ENCODE measurements around the gene VSTM5. TPM values are rescaled to one million over a fixed set of nuclear protein-coding genes. Genes with fewer than 3 reads are reported as not detected.
"Not testable (repeated sequence)": the region's sequence is repeated elsewhere in the genome, so short reads cannot be mapped to it uniquely, and the experiment has no call there.

Gene VSTM5
- total RNA-seq, 1 donor from 2014 or later = not detected

GRCh38 chr11:93875637-93876036 is 25.2 kb upstream of the VSTM5 start:
- no peak for TF ChIP-seq CTCF (IDR thresholded peaks at IDR 0.05; ENCODE audit: borderline replicate concordance)
- no peaks in the 10 kb centered on the region for H3K9me3 ChIP-seq (replicated peaks)
- no peak for DNase-seq
- intact Hi-C loops (cut with micrococcal nuclease) = no loop called here
- H3K4me3 ChIP-seq = no peak overlapping the region
- no peak overlapping the region for H3K27ac ChIP-seq (replicated peaks)
- H3K36me3 ChIP-seq = no peaks in the 10 kb centered on the region
- H3K27me3 ChIP-seq (ENCODE audit: low read depth) = no peaks in the 10 kb centered on the region
- no peaks in the 10 kb centered on the region for H3K4me1 ChIP-seq

GRCh38 chr11:93871526-93871925 is 21.1 kb upstream of the VSTM5 start:
- intact Hi-C loops (cut with micrococcal nuclease) = no loop called here
- Histone ChIP-seq H3K27ac (replicated peaks) (no peak overlapping the region), H3K36me3 (no peaks in the 10 kb centered on the region), H3K9me3 (replicated peaks) (no peaks in the 10 kb centered on the region), H3K4me1 (no peaks in the 10 kb centered on the region), H3K27me3 (ENCODE audit: low read depth) (peaks cover 8% of the 10 kb centered on the region), H3K4me3 (no peak overlapping the region)
- TF ChIP-seq CTCF (IDR thresholded peaks at IDR 0.05; ENCODE audit: borderline replicate concordance) = no peak
- no peak for DNase-seq

- Histone ChIP-seq H3K27ac (replicated peaks) (no peak overlapping the region), H3K27me3 (ENCODE audit: low read depth) (peaks cover 8% of the 10 kb centered on the region), H3K9me3 (replicated peaks) (no peaks in the 10 kb centered on the region), H3K4me3 (no peak overlapping the region), H3K4me1 (no peaks in the 10 kb centered on the region), H3K36me3 (no peaks in the 10 kb centered on the region)
- DNase-seq = no peak
- intact Hi-C loops (cut with micrococcal nuclease) = no loop called here
- TF ChIP-seq CTCF (IDR thresholded peaks at IDR 0.05; ENCODE audit: borderline replicate concordance) = no peak
Observed at GRCh38 chr11:93870616-93871015, 20.2 kb upstream of the VSTM5 start.

- TF ChIP-seq CTCF (IDR thresholded peaks at IDR 0.05; ENCODE audit: borderline replicate concordance) = no peak
- no peak overlapping the region for H3K27ac ChIP-seq (replicated peaks)
- H3K4me1 ChIP-seq = no peaks in the 10 kb centered on the region
- H3K27me3 ChIP-seq (ENCODE audit: low read depth) = peaks cover 8% of the 10 kb centered on the region
- no peaks in the 10 kb centered on the region for H3K9me3 ChIP-seq (replicated peaks)
- DNase-seq = no peak
- H3K36me3 ChIP-seq = no peaks in the 10 kb centered on the region
- no peak overlapping the region for H3K4me3 ChIP-seq
- intact Hi-C loops (cut with micrococcal nuclease) = no loop called here
Observed at GRCh38 chr11:93869830-93870229, 19.4 kb upstream of the VSTM5 start.

- H3K27ac ChIP-seq (replicated peaks); H3K4me1 ChIP-seq; DNase-seq; H3K27me3 ChIP-seq (ENCODE audit: low read depth); H3K9me3 ChIP-seq (replicated peaks); intact Hi-C loops (cut with micrococcal nuclease); H3K4me3 ChIP-seq; H3K36me3 ChIP-seq: not testable (repeated sequence)
Observed at GRCh38 chr11:93868404-93868803, 18.0 kb upstream of the VSTM5 start.

GRCh38 chr11:93861808-93862207 is 11.4 kb upstream of the VSTM5 start:
- Histone ChIP-seq H3K4me1 (peaks cover 23% of the 10 kb centered on the region), H3K27me3 (ENCODE audit: low read depth) (peaks cover under 1% of the 10 kb centered on the region), H3K27ac (replicated peaks) (peak overlapping the region; percentile 22), H3K36me3 (no peaks in the 10 kb centered on the region), H3K4me3 (no peak overlapping the region), H3K9me3 (replicated peaks) (no peaks in the 10 kb centered on the region)
- no peak for TF ChIP-seq CTCF (IDR thresholded peaks at IDR 0.05; ENCODE audit: borderline replicate concordance)
- peak; percentile 31 for DNase-seq
- intact Hi-C loops (cut with micrococcal nuclease) = no loop called here

Data from left ventricle myocardium inferior (tissue), 1 donor.